RWPE1 (cell line): ENCODE measurements around the gene SDF4.

ENCODE experiments used
- CTCF ChIA-PET: fragments of 350-600 bp; sonication (Branson Sonifier 250); formaldehyde crosslinking; extraction: SDS; loops from one replicate; lab custom pipeline; 2021; lab: Yijun Ruan, JAX
- POLR2A ChIA-PET: fragments of 400-600 bp; formaldehyde crosslinking; extraction: SDS; loops from one replicate; lab custom pipeline; 2020; ENCODE audit warnings: antibody characterized with exemption; ENCODE audit not compliant: low non-redundant PET; lab: Yijun Ruan, JAX
- DNase-seq: peaks from one replicate; pipeline ENCODE4 v3.0.0; 2012; ENCODE audit warnings: low spot score
- H3K27ac ChIP-seq: fragments of 450-650 bp; 2 replicates; pipeline ENCODE4 v1.5.1; 2017
- TF ChIP-seq, protein P1 (sequence below): fragments of 450-650 bp; conservative IDR thresholded peaks from 2 replicates; pipeline ENCODE4 v1.5.1; 2017; ENCODE audit warnings: low read depth, mild to moderate bottlenecking

The SDF4 gene

GRCh38 chr1:1243807-1244191, 12.0 kb upstream of the SDF4 start:
- H3K27ac ChIP-seq: no peak overlapping the region
- CTCF ChIA-PET: no interaction called here
- no peak for DNase-seq
- POLR2A ChIA-PET: interaction anchor here (0.7 kb wide), 1 partner anchor 34 kb away, joined by 4 read pairs; no protein-coding TSS in a partner anchor
- TF ChIP-seq, protein P1, sequence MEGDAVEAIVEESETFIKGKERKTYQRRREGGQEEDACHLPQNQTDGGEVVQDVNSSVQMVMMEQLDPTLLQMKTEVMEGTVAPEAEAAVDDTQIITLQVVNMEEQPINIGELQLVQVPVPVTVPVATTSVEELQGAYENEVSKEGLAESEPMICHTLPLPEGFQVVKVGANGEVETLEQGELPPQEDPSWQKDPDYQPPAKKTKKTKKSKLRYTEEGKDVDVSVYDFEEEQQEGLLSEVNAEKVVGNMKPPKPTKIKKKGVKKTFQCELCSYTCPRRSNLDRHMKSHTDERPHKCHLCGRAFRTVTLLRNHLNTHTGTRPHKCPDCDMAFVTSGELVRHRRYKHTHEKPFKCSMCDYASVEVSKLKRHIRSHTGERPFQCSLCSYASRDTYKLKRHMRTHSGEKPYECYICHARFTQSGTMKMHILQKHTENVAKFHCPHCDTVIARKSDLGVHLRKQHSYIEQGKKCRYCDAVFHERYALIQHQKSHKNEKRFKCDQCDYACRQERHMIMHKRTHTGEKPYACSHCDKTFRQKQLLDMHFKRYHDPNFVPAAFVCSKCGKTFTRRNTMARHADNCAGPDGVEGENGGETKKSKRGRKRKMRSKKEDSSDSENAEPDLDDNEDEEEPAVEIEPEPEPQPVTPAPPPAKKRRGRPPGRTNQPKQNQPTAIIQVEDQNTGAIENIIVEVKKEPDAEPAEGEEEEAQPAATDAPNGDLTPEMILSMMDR: no peak

- TF ChIP-seq, protein P1: no peak
- POLR2A ChIA-PET: no interaction called here
- DNase-seq: no peak
- no peak overlapping the region for H3K27ac ChIP-seq
- CTCF ChIA-PET: no interaction called here
Measured at GRCh38 chr1:1243266-1243660, 11.5 kb upstream of the SDF4 start.

- TF ChIP-seq, protein P1: no peak
- CTCF ChIA-PET: interaction anchor here (0.7 kb wide), 1 partner anchor 120 kb away, joined by 3 read pairs; no protein-coding TSS in a partner anchor
- no peak for DNase-seq
- POLR2A ChIA-PET: interaction anchor here (0.6 kb wide), 1 partner anchor 276 kb away, joined by 3 read pairs; no protein-coding TSS in a partner anchor
- no peak overlapping the region for H3K27ac ChIP-seq
Measured at GRCh38 chr1:1242461-1243265, 10.9 kb upstream of the SDF4 start.

- DNase-seq: no peak
- no peak overlapping the region for H3K27ac ChIP-seq
- ChIA-PET CTCF (interaction anchor here (0.7 kb wide), 2 partner anchors 9 to 119 kb away, joined by 3 to 7 read pairs; no protein-coding TSS in a partner anchor), POLR2A (interaction anchor here (0.6 kb wide), 1 partner anchor 275 kb away, joined by 3 read pairs; no protein-coding TSS in a partner anchor)
- TF ChIP-seq, protein P1: no peak
Measured at GRCh38 chr1:1241588-1242219, 9.9 kb upstream of the SDF4 start.

DNA sequence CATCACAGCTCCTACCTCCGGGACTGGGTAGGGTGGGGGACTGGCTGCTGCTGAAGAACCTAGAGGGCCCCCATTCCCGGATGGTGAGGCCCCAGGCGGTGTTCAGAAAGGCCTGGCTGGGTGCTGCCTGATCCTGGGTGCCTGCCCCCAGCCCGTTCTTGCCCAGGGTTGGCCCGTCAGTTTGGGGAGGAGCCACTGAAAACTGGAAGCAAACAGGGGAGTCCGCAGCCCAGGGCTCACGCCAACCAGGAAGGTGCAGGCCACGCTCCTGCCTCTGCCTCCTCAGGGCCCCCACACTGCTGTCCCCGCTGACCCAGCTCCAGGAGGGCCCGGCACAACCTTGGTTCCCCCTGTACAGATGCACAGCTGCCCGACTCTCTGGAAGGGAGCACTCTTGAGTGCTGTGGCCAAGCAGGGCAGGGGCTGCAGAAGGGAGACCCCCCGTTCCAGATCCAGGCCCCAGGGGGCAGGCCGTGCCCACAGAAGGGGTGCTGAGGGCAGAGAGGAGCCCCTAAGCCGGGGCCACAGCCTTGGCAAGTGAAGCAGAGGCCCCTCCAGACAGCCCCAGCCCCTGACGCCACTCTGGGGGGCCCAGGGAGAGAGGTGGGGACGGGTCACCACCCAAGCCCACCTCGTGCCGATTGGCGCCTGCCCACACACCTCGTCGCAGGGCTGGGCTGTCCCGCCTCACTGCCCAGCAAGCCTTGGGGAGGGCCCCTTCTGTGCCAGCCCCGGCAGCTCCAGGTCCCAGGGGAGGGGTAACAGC, 9.2 kb upstream of the SDF4 start:
- DNase-seq: peak; percentile 36
- TF ChIP-seq, protein P1: no peak
- POLR2A ChIA-PET: no interaction called here
- H3K27ac ChIP-seq: peak overlapping the region; percentile 3; the same call in 1 of the 2 replicates
- CTCF ChIA-PET: interaction anchor here (0.7 kb wide), 1 partner anchor 10 kb away, joined by 7 read pairs; no protein-coding TSS in a partner anchor

DNA sequence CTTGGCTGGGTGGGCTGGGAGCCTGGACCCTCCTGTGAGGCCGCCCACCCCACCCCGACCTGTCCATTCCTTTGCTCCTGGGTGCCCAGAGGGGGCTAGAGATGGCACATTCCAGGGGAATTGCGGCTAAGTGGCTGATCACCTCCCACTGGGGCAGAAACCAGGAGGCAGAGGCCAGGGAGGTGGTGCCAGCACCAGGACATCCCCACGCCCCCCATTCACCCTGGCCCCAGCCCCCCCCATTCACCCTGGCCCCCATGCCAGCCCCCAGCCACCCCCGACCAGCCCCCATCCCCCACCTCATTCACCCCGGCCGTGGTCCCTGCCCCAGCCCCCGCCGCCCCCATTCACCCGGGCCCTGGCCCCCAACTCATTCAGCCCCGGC, 8.5 kb upstream of the SDF4 start:
- POLR2A ChIA-PET: interaction anchor here (1.1 kb wide), 1 partner anchor 10 kb away, joined by 4 read pairs; no protein-coding TSS in a partner anchor
- CTCF ChIA-PET: no interaction called here
- no peak overlapping the region for H3K27ac ChIP-seq
- DNase-seq: no peak
- TF ChIP-seq, protein P1: no peak
